ENCODE measurements around the gene TFF2. TPM values are rescaled to one million over a fixed set of nuclear protein-coding genes. Genes with fewer than 3 reads are reported as not detected.

Gene TFF2, protein sequence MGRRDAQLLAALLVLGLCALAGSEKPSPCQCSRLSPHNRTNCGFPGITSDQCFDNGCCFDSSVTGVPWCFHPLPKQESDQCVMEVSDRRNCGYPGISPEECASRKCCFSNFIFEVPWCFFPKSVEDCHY
- not detected for total RNA-seq

DNA sequence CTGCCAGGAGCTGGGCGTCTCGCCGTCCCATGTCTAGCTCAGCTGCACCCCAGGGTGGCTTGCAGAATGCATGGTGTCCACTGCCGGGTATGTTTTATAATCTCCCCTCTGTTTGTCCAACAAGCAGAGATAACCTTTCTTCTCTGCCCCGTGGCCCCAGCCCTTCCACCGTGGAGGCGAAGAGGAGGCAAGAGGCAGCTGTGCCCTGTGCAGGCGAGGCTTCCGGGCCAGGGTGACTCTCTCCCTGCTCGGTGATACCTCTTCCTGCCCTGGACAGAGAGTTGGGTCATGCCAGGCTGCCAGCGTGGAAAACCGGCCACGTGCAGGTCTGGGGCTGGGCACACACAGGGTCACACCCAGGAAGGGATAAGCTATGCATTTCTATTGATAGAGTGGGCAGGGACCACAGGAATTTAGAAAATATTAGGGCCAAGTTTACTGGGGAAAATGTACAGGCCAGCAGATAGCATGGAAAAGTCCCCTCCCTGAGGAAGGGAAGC lies at the start of gene TFF2:
TSS of gene TFF2 (minus strand) at position 68 of the 500 bp plus-strand sequence. CDS start at position 31, 37 bp downstream.
- ATAC-seq (no peak), DNase-seq (no peak)
- H3K36me3 ChIP-seq, result no peaks in the 10 kb centered on the region
- H3K4me1 ChIP-seq, result no peaks in the 10 kb centered on the region
- no peak for TF ChIP-seq POLR2A (IDR thresholded peaks at IDR 0.05)
- TF ChIP-seq, protein P1, sequence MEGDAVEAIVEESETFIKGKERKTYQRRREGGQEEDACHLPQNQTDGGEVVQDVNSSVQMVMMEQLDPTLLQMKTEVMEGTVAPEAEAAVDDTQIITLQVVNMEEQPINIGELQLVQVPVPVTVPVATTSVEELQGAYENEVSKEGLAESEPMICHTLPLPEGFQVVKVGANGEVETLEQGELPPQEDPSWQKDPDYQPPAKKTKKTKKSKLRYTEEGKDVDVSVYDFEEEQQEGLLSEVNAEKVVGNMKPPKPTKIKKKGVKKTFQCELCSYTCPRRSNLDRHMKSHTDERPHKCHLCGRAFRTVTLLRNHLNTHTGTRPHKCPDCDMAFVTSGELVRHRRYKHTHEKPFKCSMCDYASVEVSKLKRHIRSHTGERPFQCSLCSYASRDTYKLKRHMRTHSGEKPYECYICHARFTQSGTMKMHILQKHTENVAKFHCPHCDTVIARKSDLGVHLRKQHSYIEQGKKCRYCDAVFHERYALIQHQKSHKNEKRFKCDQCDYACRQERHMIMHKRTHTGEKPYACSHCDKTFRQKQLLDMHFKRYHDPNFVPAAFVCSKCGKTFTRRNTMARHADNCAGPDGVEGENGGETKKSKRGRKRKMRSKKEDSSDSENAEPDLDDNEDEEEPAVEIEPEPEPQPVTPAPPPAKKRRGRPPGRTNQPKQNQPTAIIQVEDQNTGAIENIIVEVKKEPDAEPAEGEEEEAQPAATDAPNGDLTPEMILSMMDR (IDR thresholded peaks at IDR 0.05 in 4 of 5, conservative IDR thresholded peaks at IDR 0.05 in 1 of 5), result no peak
- intact Hi-C loops (cut with DNase I; ENCODE audit: low total_unique reads), result no loop called here
- in situ Hi-C loops (cut with MboI; ENCODE audit: low sequenced_read_pairs in 4 of 4), result no loop called here
- H3K4me3 ChIP-seq, result no peak within 1 kb of the TSS
- peaks cover 0 to 6% (median 4%) of the 10 kb centered on the region in 3 donors for H3K27me3 ChIP-seq
- no peaks in the 10 kb centered on the region for H3K9me3 ChIP-seq
- H3K27ac ChIP-seq, result no peak within 1 kb of the TSS

DNA sequence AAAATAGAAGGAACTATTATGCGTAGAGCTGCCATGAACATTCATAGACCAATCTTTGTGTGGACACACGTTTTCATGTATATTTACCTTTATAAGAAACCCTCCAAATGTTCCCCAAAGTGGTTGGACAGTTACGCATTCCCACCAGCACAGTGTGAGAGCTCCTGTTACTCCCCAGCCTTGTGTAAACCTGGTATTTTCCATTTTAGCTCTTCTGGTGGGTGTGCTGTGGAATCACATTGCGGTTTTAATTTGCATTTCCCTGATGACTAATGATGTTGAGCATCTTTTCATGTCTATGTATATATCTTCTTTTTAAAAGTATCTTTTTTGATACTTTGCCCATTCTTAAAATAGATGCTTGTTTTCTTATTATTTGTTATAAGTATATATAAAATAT lies 49.7 kb upstream of the TFF2 start:
- no peak overlapping the region for H3K4me3 ChIP-seq
- intact Hi-C loops (cut with DNase I; ENCODE audit: low total_unique reads) (no loop called here), in situ Hi-C loops (cut with MboI; ENCODE audit: low sequenced_read_pairs in 4 of 4) (no loop called here)
- H3K4me1 ChIP-seq, result no peaks in the 10 kb centered on the region
- ATAC-seq (no peak), DNase-seq (no peak)
- no peaks in the 10 kb centered on the region for H3K9me3 ChIP-seq
- no peaks in the 10 kb centered on the region for H3K27me3 ChIP-seq
- no peak for TF ChIP-seq POLR2A (IDR thresholded peaks at IDR 0.05)
- TF ChIP-seq, protein P1 (IDR thresholded peaks at IDR 0.05 in 4 of 5, conservative IDR thresholded peaks at IDR 0.05 in 1 of 5), result no peak
- no peak overlapping the region for H3K27ac ChIP-seq
- no peaks in the 10 kb centered on the region for H3K36me3 ChIP-seq

DNA sequence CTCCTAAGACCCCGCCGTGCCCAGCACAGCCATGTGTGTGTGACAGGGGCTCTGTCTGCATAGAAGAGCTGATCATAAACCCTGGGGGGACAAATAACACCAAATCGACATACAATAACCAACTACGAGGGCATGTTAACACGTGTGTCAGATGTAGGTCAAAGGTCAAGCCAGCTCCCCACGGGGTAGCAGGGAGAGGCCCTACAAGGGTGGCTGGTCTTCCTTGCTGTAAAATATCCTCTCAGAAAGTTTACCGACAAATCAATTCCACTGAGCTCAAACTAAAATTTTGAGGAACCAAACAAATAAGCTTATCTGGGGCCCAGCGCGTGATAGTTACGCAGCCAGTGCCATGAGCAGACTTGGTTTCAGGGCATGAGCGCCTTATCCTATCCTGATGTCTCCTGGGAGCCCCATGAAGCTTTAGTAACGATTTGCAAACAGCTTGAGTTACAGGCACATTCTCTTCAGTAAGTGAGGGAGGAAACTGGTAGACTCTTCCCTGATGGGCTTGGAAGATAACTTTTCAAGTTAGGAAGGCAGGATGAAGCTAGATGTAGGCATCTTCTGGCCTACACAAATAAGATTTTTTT lies 47.7 kb upstream of the TFF2 start:
- H3K27ac ChIP-seq, result no peak overlapping the region
- ATAC-seq (no peak), DNase-seq (no peak)
- H3K36me3 ChIP-seq, result no peaks in the 10 kb centered on the region
- intact Hi-C loops (cut with DNase I; ENCODE audit: low total_unique reads) (no loop called here), in situ Hi-C loops (cut with MboI; ENCODE audit: low sequenced_read_pairs in 4 of 4) (no loop called here)
- H3K27me3 ChIP-seq, result no peaks in the 10 kb centered on the region
- H3K4me3 ChIP-seq, result no peak overlapping the region
- TF ChIP-seq, protein P1 (IDR thresholded peaks at IDR 0.05 in 4 of 5, conservative IDR thresholded peaks at IDR 0.05 in 1 of 5), result no peak
- TF ChIP-seq POLR2A (IDR thresholded peaks at IDR 0.05), result no peak
- H3K9me3 ChIP-seq, result no peaks in the 10 kb centered on the region
- no peaks in the 10 kb centered on the region for H3K4me1 ChIP-seq

DNA sequence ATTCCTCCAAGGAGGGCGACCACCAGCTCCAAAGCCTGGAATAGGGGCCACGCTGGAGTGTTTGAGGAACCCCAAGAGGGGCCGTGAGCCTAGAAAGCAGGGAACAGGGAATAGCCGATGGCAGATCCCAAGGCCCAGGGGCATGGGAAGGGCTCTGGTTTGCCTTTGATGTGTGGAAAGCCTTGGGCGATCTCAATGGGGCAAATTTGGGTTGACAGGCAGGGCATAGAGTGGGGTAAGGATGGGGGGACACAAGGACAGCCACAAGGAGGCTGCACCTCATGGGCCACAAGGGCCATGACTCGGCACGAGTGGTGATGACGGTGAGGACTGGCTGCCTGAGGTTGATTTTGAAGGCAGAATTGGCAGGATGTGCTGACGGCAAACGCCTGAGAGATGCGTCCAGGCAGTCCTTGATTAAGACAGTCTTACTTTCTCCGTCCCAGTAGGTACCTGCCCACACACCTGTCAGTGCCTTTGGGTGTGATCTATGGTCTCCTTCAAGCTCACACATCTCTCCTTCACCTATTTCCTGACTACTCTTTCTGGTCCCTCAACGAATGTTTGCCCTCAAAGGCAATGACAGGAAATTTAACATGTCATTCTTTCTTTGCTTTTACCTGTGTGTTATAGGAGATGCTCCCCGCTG lies 47.1 kb upstream of the TFF2 start:
- intact Hi-C loops (cut with DNase I; ENCODE audit: low total_unique reads), result no loop called here

More for the DNA sequence above, 47.1 kb upstream of the TFF2 start:
- Histone ChIP-seq H3K4me1 (no peaks in the 10 kb centered on the region), H3K4me3 (no peak overlapping the region), H3K9me3 (no peaks in the 10 kb centered on the region), H3K27ac (no peak overlapping the region), H3K36me3 (no peaks in the 10 kb centered on the region), H3K27me3 (no peaks in the 10 kb centered on the region)
- DNase-seq (no peak), ATAC-seq (no peak)
- in situ Hi-C loops (cut with MboI; ENCODE audit: low sequenced_read_pairs in 4 of 4), result no loop called here
- TF ChIP-seq, protein P1 (IDR thresholded peaks at IDR 0.05 in 4 of 5, conservative IDR thresholded peaks at IDR 0.05 in 1 of 5), result no peak
- no peak for TF ChIP-seq POLR2A (IDR thresholded peaks at IDR 0.05)

Data from gastrocnemius medialis (tissue), 4 donors.